MM.1S (cell line): ENCODE data around the gene CATSPERB.

Experiments used
- DNase-seq: peaks from one replicate; pipeline ENCODE4 v3.0.0-alpha.2; 2015
- H2AFZ ChIP-seq: fragments of 300-600 bp; sonication (generic); 2 replicates; pipeline ENCODE4 v1.6.0; 2016; ENCODE audit warnings: antibody characterized with exemption, low read length
- H3F3A ChIP-seq: fragments of 300-600 bp; sonication (generic); 2 replicates; pipeline ENCODE4 v1.6.1; 2016; ENCODE audit warnings: mild to moderate bottlenecking, antibody characterized with exemption, low read length, moderate library complexity, mixed read lengths; ENCODE audit not compliant: insufficient read depth
- H3K27ac ChIP-seq: fragments of 300-600 bp; sonication (generic); 2 replicates; pipeline ENCODE4 v1.5.1; 2016; ENCODE audit warnings: mild to moderate bottlenecking, low read length
- H3K27me3 ChIP-seq: fragments of 300-600 bp; sonication (generic); replicated peaks from 2 replicates; pipeline ENCODE4 v1.6.0; 2016; ENCODE audit warnings: low read length; ENCODE audit not compliant: insufficient read depth
- H3K36me3 ChIP-seq: fragments of 300-600 bp; sonication (generic); replicated peaks from 2 replicates; pipeline ENCODE4 v1.6.1; 2016; ENCODE audit warnings: mild to moderate bottlenecking, low read length, mixed read lengths; ENCODE audit not compliant: insufficient read depth
- H3K4me1 ChIP-seq: fragments of 300-600 bp; sonication (generic); 2 replicates; pipeline ENCODE4 v1.6.1; 2016; ENCODE audit warnings: low read length, mixed read lengths
- H3K4me2 ChIP-seq: fragments of 300-600 bp; sonication (generic); 2 replicates; pipeline ENCODE4 v1.6.0; 2016; ENCODE audit warnings: low read depth, low read length
- H3K4me3 ChIP-seq: fragments of 300-600 bp; sonication (generic); 2 replicates; pipeline ENCODE4 v1.5.1; 2016; ENCODE audit warnings: low read length, mixed read lengths
- H3K79me2 ChIP-seq: fragments of 300-600 bp; sonication (generic); 2 replicates; pipeline ENCODE4 v1.6.1; 2016; ENCODE audit warnings: mixed run types, low read length, mixed read lengths
- H3K9ac ChIP-seq: fragments of 300-600 bp; sonication (generic); 2 replicates; pipeline ENCODE4 v1.6.1; 2016; ENCODE audit warnings: low read length, mixed read lengths
- H3K9me2 ChIP-seq: fragments of 300-600 bp; sonication (generic); replicated peaks from 2 replicates; pipeline ENCODE4 v1.6.1; 2016; ENCODE audit warnings: mild to moderate bottlenecking, low read length, mixed read lengths; ENCODE audit not compliant: insufficient read depth
- H3K9me3 ChIP-seq: fragments of 300-600 bp; sonication (generic); replicated peaks from 2 replicates; pipeline ENCODE4 v1.6.1; 2016; ENCODE audit warnings: mild to moderate bottlenecking, low read length, mixed read lengths; ENCODE audit not compliant: insufficient read depth
- H4K20me1 ChIP-seq: fragments of 300-600 bp; sonication (generic); 2 replicates; pipeline ENCODE4 v1.6.1; 2016; ENCODE audit warnings: mild to moderate bottlenecking, low read length, moderate library complexity, mixed read lengths; ENCODE audit not compliant: insufficient read depth
- CTCF ChIP-seq: fragments of 300-600 bp; sonication (generic); IDR thresholded peaks from 2 replicates; pipeline ENCODE4 v1.5.1; 2016; ENCODE audit warnings: antibody characterized with exemption, low read length, mixed read lengths
- EZH2 ChIP-seq: fragments of 300-600 bp; sonication (generic); optimal IDR thresholded peaks from 2 replicates; pipeline ENCODE3; 2017; ENCODE audit warnings: low read depth, mild to moderate bottlenecking, antibody characterized with exemption, low read length, mixed read lengths
- EZH2phosphoT487 ChIP-seq: fragments of 300-600 bp; sonication (generic); IDR thresholded peaks from 2 replicates; pipeline ENCODE4 v1.6.1; 2018; ENCODE audit warnings: antibody characterized with exemption, low read length

Gene CATSPERB

GRCh38 chr14:91774140-91775096, 42.5 kb upstream of the CATSPERB start:
- no peak for TF ChIP-seq EZH2phosphoT487
- TF ChIP-seq CTCF: no peak
- no peak for TF ChIP-seq EZH2

GRCh38 chr14:91770185-91770584, 38.3 kb upstream of the CATSPERB start:
- H3K27ac ChIP-seq: no peak overlapping the region
- TF ChIP-seq EZH2 (no peak), CTCF (no peak), EZH2phosphoT487 (no peak)
- H3K4me1 ChIP-seq: no peaks in the 10 kb centered on the region
- H3K4me2 ChIP-seq: no peak overlapping the region
- no peaks in the 10 kb centered on the region for H4K20me1 ChIP-seq
- no peaks in the 10 kb centered on the region for H3K27me3 ChIP-seq
- no peak overlapping the region for H3K9ac ChIP-seq
- H3K36me3 ChIP-seq: no peaks in the 10 kb centered on the region
- no peaks in the 10 kb centered on the region for H3K9me2 ChIP-seq
- H3K79me2 ChIP-seq: no peaks in the 10 kb centered on the region
- H2AFZ ChIP-seq: no peak overlapping the region
- no peak for DNase-seq
- no peaks in the 10 kb centered on the region for H3K9me3 ChIP-seq
- no peaks in the 10 kb centered on the region for H3F3A ChIP-seq
- H3K4me3 ChIP-seq: no peak overlapping the region

More at GRCh38 chr14:91774140-91775096, 42.5 kb upstream of the CATSPERB start:
- no peaks in the 10 kb centered on the region for H3K9me3 ChIP-seq
- H3F3A ChIP-seq: no peaks in the 10 kb centered on the region
- H3K4me2 ChIP-seq: no peak overlapping the region
- DNase-seq: no peak
- no peaks in the 10 kb centered on the region for H3K79me2 ChIP-seq
- H3K4me1 ChIP-seq: no peaks in the 10 kb centered on the region
- H3K9ac ChIP-seq: no peak overlapping the region
- no peaks in the 10 kb centered on the region for H3K27me3 ChIP-seq
- no peak overlapping the region for H3K27ac ChIP-seq
- H2AFZ ChIP-seq: no peak overlapping the region
- H4K20me1 ChIP-seq: no peaks in the 10 kb centered on the region
- no peaks in the 10 kb centered on the region for H3K36me3 ChIP-seq
- no peaks in the 10 kb centered on the region for H3K9me2 ChIP-seq
- H3K4me3 ChIP-seq: no peak overlapping the region

GRCh38 chr14:91755570-91756295, 23.8 kb upstream of the CATSPERB start:
- no peaks in the 10 kb centered on the region for H3K79me2 ChIP-seq
- H3K4me3 ChIP-seq: no peak overlapping the region
- H3K27me3 ChIP-seq: no peaks in the 10 kb centered on the region
- no peak overlapping the region for H3K27ac ChIP-seq
- no peaks in the 10 kb centered on the region for H3K9me3 ChIP-seq
- no peak for DNase-seq
- TF ChIP-seq EZH2 (no peak), CTCF (no peak), EZH2phosphoT487 (no peak)
- H3K36me3 ChIP-seq: no peaks in the 10 kb centered on the region
- H3F3A ChIP-seq: no peaks in the 10 kb centered on the region
- no peaks in the 10 kb centered on the region for H3K9me2 ChIP-seq
- H3K4me1 ChIP-seq: no peaks in the 10 kb centered on the region
- H3K9ac ChIP-seq: no peak overlapping the region
- H4K20me1 ChIP-seq: no peaks in the 10 kb centered on the region
- H2AFZ ChIP-seq: no peak overlapping the region
- H3K4me2 ChIP-seq: no peak overlapping the region
